WTC11 (cell line): ENCODE measurements around the gene YDJC. TPM values are rescaled to one million over a fixed set of nuclear protein-coding genes. Genes with fewer than 3 reads are reported as not detected.
"Not testable (repeated sequence)": the region's sequence is repeated elsewhere in the genome, so short reads cannot be mapped to it uniquely, and the experiment has no call there.

Source experiments
- ATAC-seq: fragments of 200-7000 bp; cut with Tn5 transposase; 2 replicates; pipeline ENCODE4 v1.10.0; 2021; ENCODE audit warnings: mild to moderate bottlenecking, moderate library complexity
- CTCF ChIA-PET: fragments of 300-600 bp; sonication (Branson Sonifier 250); formaldehyde crosslinking; loops from one replicate; lab custom pipeline; 2021; ENCODE audit warnings: antibody characterized with exemption; lab: Charles Lee
- POLR2A ChIA-PET: fragments of 350-600 bp; sonication (Branson Sonifier 250); formaldehyde crosslinking; loops from one replicate; lab custom pipeline; 2021; ENCODE audit warnings: antibody characterized with exemption; lab: Charles Lee
- DNase-seq: peaks from one replicate; pipeline ENCODE4 v3.0.0; 2021; ENCODE audit warnings: low spot score
- H3K27ac Mint-ChIP-seq: 2 replicates; pipeline ENCODE4 v1.8.0; 2021; ENCODE audit warnings: mixed read lengths
- H3K27me3 Mint-ChIP-seq: 2 replicates; pipeline ENCODE4 v1.8.0; 2021; ENCODE audit warnings: low read depth, mild to moderate bottlenecking, moderate library complexity, mixed read lengths
- H3K36me3 Mint-ChIP-seq: 2 replicates; pipeline ENCODE4 v1.8.0; 2021; ENCODE audit warnings: mixed read lengths
- H3K4me1 Mint-ChIP-seq: 2 replicates; pipeline ENCODE4 v1.8.0; 2022; ENCODE audit warnings: mixed read lengths
- H3K4me3 Mint-ChIP-seq: 2 replicates; pipeline ENCODE4 v1.8.0; 2021; ENCODE audit warnings: mild to moderate bottlenecking, moderate library complexity, mixed read lengths
- H3K9me3 Mint-ChIP-seq: 2 replicates; pipeline ENCODE4 v1.8.0; 2021; ENCODE audit warnings: mixed read lengths
- CREB1 ChIP-seq: sonication (generic); formaldehyde crosslinking; IDR thresholded peaks from 2 replicates; pipeline ENCODE4 v1.8.0; 2023; ENCODE audit warnings: mild to moderate bottlenecking, missing genetic modification reagents
- ELF4 ChIP-seq: sonication (generic); formaldehyde crosslinking; IDR thresholded peaks from 2 replicates; pipeline ENCODE4 v1.8.1; 2022; ENCODE audit warnings: low read depth, mild to moderate bottlenecking, moderate library complexity, missing genetic modification reagents
- FOXP4 ChIP-seq: sonication (generic); formaldehyde crosslinking; IDR thresholded peaks from 2 replicates; pipeline ENCODE4 v1.8.0; 2022; ENCODE audit warnings: mild to moderate bottlenecking, missing genetic modification reagents
- KAT7 ChIP-seq: sonication (generic); formaldehyde crosslinking; IDR thresholded peaks from 2 replicates; pipeline ENCODE4 v1.8.1; 2023; ENCODE audit warnings: missing genetic modification reagents, mild to moderate bottlenecking, borderline replicate concordance
- MYBL2 ChIP-seq: sonication (generic); formaldehyde crosslinking; IDR thresholded peaks from 2 replicates; pipeline ENCODE4 v1.8.1; 2023; ENCODE audit warnings: mild to moderate bottlenecking, moderate library complexity, missing genetic modification reagents
- NFATC4 ChIP-seq: fragments of 250-450 bp; sonication (Bioruptor Pico); IDR thresholded peaks from 2 replicates; pipeline ENCODE4 v1.9.0; 2021; ENCODE audit warnings: mild to moderate bottlenecking
- NFYB ChIP-seq: sonication (generic); formaldehyde crosslinking; conservative IDR thresholded peaks from 2 replicates; pipeline ENCODE4 v1.8.0; 2022; ENCODE audit warnings: low read depth, missing genetic modification reagents
- NR1H2 ChIP-seq: sonication (generic); formaldehyde crosslinking; IDR thresholded peaks from 2 replicates; pipeline ENCODE4 v1.9.0; 2021; ENCODE audit warnings: mild to moderate bottlenecking, moderate library complexity, missing genetic modification reagents
- RELA ChIP-seq: sonication (generic); formaldehyde crosslinking; IDR thresholded peaks from 2 replicates; pipeline ENCODE4 v1.8.1; 2022; ENCODE audit warnings: missing genetic modification reagents, mild to moderate bottlenecking, borderline replicate concordance
- RORB ChIP-seq: fragments of 250-450 bp; sonication (Bioruptor Pico); IDR thresholded peaks from 2 replicates; pipeline ENCODE4 v1.9.0; 2021; ENCODE audit warnings: mild to moderate bottlenecking
- SMAD4 ChIP-seq: sonication (generic); formaldehyde crosslinking; IDR thresholded peaks from 2 replicates; pipeline ENCODE4 v1.8.0; 2022; ENCODE audit warnings: mild to moderate bottlenecking, missing genetic modification reagents
- SOX15 ChIP-seq: fragments of 250-450 bp; sonication (Bioruptor Pico); IDR thresholded peaks from 2 replicates; pipeline ENCODE4 v1.9.0; 2021; ENCODE audit warnings: mild to moderate bottlenecking
- ZNF232 ChIP-seq: sonication (generic); formaldehyde crosslinking; IDR thresholded peaks from 2 replicates; pipeline ENCODE4 v1.8.0; 2022; ENCODE audit warnings: mild to moderate bottlenecking, missing genetic modification reagents
- total RNA-seq: library from RNA; stranded (reverse); gene quantifications from 3 replicates; pipeline ENCODE4 v1.2.3, GENCODE V29; 2021
- TF ChIP-seq, protein P1 (sequence below): fragments of 200-600 bp; IDR thresholded peaks from 2 replicates; pipeline ENCODE4 v1.8.0; 2022; ENCODE audit warnings: antibody characterized with exemption
- TF ChIP-seq, protein P2 (sequence below): sonication (generic); formaldehyde crosslinking; IDR thresholded peaks from 2 replicates; pipeline ENCODE4 v1.8.1; 2022; ENCODE audit warnings: mild to moderate bottlenecking, moderate library complexity, missing genetic modification reagents
- TF ChIP-seq, protein P3 (sequence below): fragments of 250-450 bp; sonication (Bioruptor Pico); IDR thresholded peaks from 2 replicates; pipeline ENCODE4 v2.1.2; 2022; ENCODE audit warnings: mild to moderate bottlenecking, moderate library complexity
- TF ChIP-seq, protein P4 (sequence below): fragments of 250-450 bp; sonication (Bioruptor Pico); conservative IDR thresholded peaks from 2 replicates; pipeline ENCODE4 v1.9.0; 2021; ENCODE audit warnings: mild to moderate bottlenecking
- TF ChIP-seq, protein P5 (sequence below): sonication (generic); formaldehyde crosslinking; IDR thresholded peaks from 2 replicates; pipeline ENCODE4 v1.8.1; 2023; ENCODE audit warnings: mild to moderate bottlenecking, missing genetic modification reagents

Gene YDJC
- total RNA-seq, 1 experiment from 2014 or later = 39.8 TPM

DNA sequence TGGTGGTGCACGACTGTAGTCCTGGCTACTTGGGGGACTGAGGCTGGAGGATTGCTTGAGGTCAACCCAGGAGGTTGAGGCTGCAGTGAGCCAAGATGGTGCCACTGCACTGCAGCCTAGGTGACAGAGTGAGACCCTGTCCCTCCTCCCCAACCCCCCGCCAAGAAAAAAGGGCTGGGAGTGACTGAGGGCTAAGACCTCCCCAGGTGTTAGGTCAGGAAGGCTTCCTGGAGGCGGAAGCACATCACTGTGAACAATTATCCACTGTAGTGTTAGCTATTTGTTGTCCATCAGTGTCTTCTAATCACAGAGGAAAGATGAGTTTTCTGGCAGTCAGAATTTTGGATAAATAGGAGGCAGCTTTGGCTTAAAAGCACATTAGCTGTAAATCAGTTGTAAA, 8.8 kb downstream of the YDJC start:
- CTCF ChIA-PET = interaction anchor here (1.5 to 13.4 kb wide), 3 partner anchors 21 to 27 kb away, joined by 7 to 273 read pairs (median 10); partner anchors contain the start of gene SDF2L1
- Mint-ChIP-seq H3K27me3 (no peaks in the 10 kb centered on the region), H3K4me3 (no peak overlapping the region), H3K36me3 (peaks cover 7% of the 10 kb centered on the region), H3K9me3 (no peaks in the 10 kb centered on the region), H3K27ac (peak overlapping the region; percentile 45; the same call in 1 of the 2 replicates), H3K4me1 (peaks cover 15% of the 10 kb centered on the region; the same call in 1 of the 2 replicates)
- TF ChIP-seq RELA (CRISPR knock-in tag) (no peak), MYBL2 (no peak), NFYB (CRISPR knock-in tag) (no peak), SOX15 (CRISPR knock-in tag) (no peak), NR1H2 (no peak), ELF4 (CRISPR knock-in tag) (no peak), SMAD4 (CRISPR knock-in tag) (no peak), FOXP4 (CRISPR knock-in tag) (no peak), RORB (no peak), KAT7 (CRISPR knock-in tag) (no peak), CREB1 (CRISPR knock-in tag) (no peak), NFATC4 (CRISPR knock-in tag) (no peak), ZNF232 (CRISPR knock-in tag) (no peak)
- TF ChIP-seq, protein P1, sequence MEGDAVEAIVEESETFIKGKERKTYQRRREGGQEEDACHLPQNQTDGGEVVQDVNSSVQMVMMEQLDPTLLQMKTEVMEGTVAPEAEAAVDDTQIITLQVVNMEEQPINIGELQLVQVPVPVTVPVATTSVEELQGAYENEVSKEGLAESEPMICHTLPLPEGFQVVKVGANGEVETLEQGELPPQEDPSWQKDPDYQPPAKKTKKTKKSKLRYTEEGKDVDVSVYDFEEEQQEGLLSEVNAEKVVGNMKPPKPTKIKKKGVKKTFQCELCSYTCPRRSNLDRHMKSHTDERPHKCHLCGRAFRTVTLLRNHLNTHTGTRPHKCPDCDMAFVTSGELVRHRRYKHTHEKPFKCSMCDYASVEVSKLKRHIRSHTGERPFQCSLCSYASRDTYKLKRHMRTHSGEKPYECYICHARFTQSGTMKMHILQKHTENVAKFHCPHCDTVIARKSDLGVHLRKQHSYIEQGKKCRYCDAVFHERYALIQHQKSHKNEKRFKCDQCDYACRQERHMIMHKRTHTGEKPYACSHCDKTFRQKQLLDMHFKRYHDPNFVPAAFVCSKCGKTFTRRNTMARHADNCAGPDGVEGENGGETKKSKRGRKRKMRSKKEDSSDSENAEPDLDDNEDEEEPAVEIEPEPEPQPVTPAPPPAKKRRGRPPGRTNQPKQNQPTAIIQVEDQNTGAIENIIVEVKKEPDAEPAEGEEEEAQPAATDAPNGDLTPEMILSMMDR = no peak
- TF ChIP-seq, protein P2, sequence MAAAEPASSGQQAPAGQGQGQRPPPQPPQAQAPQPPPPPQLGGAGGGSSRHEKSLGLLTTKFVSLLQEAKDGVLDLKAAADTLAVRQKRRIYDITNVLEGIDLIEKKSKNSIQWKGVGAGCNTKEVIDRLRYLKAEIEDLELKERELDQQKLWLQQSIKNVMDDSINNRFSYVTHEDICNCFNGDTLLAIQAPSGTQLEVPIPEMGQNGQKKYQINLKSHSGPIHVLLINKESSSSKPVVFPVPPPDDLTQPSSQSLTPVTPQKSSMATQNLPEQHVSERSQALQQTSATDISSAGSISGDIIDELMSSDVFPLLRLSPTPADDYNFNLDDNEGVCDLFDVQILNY (CRISPR knock-in tag) = no peak
- TF ChIP-seq, protein P3, sequence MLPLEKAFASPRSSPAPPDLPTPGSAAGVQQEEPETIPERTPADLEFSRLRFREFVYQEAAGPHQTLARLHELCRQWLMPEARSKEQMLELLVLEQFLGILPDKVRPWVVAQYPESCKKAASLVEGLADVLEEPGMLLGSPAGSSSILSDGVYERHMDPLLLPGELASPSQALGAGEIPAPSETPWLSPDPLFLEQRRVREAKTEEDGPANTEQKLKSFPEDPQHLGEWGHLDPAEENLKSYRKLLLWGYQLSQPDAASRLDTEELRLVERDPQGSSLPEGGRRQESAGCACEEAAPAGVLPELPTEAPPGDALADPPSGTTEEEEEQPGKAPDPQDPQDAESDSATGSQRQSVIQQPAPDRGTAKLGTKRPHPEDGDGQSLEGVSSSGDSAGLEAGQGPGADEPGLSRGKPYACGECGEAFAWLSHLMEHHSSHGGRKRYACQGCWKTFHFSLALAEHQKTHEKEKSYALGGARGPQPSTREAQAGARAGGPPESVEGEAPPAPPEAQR (CRISPR knock-in tag) = no peak
- TF ChIP-seq, protein P4, sequence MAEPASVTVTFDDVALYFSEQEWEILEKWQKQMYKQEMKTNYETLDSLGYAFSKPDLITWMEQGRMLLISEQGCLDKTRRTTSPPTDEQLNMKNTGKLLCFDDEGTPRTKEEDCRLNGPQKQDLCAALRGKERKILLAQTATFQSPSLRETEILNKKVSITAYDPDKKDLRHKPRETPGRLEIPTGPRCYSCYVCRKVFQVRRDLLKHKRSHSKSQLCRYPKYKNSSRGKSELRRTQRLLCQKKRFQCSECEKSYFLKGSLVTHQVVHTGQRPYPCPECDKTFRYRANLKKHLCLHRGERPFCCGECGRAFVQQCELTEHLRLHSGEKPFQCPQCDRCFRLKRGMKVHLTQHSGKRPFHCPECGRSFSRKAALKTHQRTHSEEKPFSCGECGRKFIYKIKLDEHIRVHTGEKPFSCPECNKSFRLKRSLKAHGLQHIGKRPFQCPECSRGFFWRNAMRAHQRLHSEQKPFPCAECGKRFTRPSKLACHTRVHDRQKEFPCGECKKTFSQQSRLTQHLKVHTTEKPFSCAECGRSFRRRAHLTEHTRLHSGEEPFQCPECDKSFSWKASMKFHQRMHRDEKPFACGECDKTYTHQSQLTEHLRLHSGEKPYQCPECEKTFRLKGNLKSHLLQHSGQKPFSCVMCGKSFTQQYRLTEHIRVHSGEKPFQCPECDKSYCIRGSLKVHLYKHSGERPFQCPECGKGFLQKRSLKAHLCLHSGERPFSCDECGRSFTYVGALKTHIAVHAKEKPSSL = no peak
- TF ChIP-seq, protein P5, sequence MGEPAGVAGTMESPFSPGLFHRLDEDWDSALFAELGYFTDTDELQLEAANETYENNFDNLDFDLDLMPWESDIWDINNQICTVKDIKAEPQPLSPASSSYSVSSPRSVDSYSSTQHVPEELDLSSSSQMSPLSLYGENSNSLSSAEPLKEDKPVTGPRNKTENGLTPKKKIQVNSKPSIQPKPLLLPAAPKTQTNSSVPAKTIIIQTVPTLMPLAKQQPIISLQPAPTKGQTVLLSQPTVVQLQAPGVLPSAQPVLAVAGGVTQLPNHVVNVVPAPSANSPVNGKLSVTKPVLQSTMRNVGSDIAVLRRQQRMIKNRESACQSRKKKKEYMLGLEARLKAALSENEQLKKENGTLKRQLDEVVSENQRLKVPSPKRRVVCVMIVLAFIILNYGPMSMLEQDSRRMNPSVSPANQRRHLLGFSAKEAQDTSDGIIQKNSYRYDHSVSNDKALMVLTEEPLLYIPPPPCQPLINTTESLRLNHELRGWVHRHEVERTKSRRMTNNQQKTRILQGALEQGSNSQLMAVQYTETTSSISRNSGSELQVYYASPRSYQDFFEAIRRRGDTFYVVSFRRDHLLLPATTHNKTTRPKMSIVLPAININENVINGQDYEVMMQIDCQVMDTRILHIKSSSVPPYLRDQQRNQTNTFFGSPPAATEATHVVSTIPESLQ (CRISPR knock-in tag) = no peak
- DNase-seq = no peak
- POLR2A ChIA-PET = no interaction called here
- no peak for ATAC-seq

- H3K27ac Mint-ChIP-seq, H3K27me3 Mint-ChIP-seq, POLR2A ChIA-PET, DNase-seq, H3K9me3 Mint-ChIP-seq, H3K4me3 Mint-ChIP-seq, H3K4me1 Mint-ChIP-seq, ATAC-seq: not testable (repeated sequence)
- CTCF ChIA-PET = interaction anchor here (0.7 to 4.0 kb wide), 4 partner anchors 12 to 30 kb away, joined by 3 to 20 read pairs (median 12); partner anchors contain the start of genes SDF2L1 and YDJC
- H3K36me3 Mint-ChIP-seq = peaks cover 26% of the 10 kb centered on the region
Measured at GRCh38 chr22:21617337-21617736, 12.5 kb downstream of the YDJC start.
